GM19023 (cell line): Measurements from ENCODE around the gene TLCD2.
"Not testable (repeated sequence)": the region's sequence is repeated elsewhere in the genome, so short reads cannot be mapped to it uniquely, and the experiment has no call there.

Experiments used
- ATAC-seq: cut with Tn5 transposase; IDR thresholded peaks from one replicate; pipeline ENCODE4 v1.9.1; 2021; ENCODE audit warnings: mild to moderate bottlenecking, moderate library complexity; ENCODE audit not compliant: unreplicated experiment

TLCD2 gene, protein sequence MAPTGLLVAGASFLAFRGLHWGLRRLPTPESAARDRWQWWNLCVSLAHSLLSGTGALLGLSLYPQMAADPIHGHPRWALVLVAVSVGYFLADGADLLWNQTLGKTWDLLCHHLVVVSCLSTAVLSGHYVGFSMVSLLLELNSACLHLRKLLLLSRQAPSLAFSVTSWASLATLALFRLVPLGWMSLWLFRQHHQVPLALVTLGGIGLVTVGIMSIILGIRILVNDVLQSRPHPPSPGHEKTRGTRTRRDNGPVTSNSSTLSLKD

DNA sequence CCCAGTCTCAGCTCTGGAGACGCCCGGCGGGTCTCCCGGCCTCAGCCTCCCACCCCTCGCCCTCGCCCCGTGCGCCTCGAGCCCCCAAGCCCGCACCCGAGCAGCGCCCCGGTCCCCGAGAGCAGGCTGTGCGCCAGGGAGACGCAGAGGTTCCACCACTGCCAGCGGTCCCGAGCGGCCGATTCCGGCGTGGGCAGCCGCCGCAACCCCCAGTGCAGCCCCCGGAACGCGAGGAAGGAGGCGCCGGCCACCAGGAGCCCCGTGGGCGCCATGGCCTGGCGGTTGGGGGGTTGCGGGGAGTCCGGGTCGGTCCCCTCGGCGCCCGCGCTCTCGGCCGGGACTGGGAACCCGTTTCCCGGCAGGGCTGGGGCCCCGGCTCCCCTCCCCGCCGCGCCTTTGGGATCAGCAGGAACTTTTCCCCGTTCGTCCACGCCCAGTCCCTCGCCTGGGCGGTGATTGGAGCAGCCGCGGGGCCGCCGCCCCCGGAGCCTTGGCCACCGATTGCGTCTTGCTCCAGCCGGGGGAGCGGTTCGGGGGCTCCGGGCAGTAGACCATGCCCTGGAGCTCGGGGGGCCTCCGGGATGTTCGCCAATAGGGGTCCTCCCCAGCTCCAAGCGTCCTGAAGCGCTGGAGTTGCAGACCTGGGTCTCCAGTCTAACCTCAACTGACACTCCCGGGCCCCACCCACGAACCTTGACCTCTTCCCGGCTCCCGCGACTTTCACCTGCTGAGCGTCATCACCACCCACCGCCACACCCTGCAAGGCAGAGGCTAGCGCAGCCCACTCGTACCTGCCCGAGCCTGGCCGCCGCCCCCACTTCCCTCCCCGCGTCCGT is at the start of gene TLCD2:
Gene TLCD2 (minus strand): TSS at position 407 of the 836 bp plus-strand sequence. CDS start 135 bp downstream, at position 272.
- ATAC-seq = no peak

GRCh38 chr17:1759529-1759928 is 49.4 kb upstream of the TLCD2 start:
- ATAC-seq = no peak

DNA sequence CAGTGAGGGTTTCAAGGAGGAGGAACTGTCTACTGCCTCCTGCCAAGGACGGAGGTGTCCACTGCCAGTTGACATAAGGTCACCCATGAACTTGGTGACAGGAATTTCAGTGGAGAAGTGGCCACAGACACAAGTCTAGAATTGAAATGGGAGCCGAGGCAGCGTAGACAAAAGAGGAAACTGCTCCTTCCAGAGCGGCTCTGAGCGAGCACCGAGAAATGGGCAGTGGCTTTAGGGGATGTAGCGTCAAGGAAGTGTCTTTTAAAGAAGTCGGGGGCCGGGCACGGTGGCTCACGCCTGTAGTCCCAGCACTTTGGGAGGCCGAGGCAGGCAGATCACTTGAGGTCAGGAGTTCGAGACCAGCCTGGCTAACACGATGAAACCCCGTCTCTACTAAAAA is 48.6 kb upstream of the TLCD2 start:
- ATAC-seq = no peak

- no peak for ATAC-seq
Observed at GRCh38 chr17:1755827-1756262, 45.7 kb upstream of the TLCD2 start.

- no peak for ATAC-seq
Observed at GRCh38 chr17:1755252-1755826, 45.2 kb upstream of the TLCD2 start.

GRCh38 chr17:1754430-1755112 is 44.4 kb upstream of the TLCD2 start:
- no peak for ATAC-seq

DNA sequence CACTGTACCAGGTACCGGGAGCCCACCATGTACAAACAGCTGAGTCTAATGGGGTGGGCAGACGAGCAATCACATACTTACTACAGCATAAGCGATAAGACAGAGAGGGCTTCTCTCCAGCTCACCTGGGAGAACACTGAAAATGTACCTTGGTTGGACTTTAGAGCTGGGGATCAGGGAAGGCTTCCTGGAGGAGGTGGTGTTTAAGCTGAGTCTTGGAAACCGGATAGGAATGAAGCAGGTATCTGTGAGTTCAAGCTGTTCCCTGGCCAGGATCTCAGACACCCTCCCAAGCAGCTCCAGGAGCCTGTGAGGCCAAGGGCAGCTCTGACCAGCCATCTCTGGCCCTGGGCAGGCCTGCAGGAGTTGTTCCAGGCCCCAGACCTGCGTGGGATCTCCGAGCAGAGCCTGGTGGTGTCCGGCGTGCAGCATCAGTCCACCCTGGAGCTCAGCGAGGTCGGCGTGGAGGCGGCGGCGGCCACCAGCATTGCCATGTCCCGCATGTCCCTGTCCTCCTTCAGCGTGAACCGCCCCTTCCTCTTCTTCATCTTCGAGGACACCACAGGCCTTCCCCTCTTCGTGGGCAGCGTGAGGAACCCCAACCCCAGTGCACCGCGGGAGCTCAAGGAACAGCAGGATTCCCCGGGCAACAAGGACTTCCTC is 43.7 kb upstream of the TLCD2 start:
- ATAC-seq = no peak

GRCh38 chr17:1752425-1753262 is 42.5 kb upstream of the TLCD2 start:
- no peak for ATAC-seq

DNA sequence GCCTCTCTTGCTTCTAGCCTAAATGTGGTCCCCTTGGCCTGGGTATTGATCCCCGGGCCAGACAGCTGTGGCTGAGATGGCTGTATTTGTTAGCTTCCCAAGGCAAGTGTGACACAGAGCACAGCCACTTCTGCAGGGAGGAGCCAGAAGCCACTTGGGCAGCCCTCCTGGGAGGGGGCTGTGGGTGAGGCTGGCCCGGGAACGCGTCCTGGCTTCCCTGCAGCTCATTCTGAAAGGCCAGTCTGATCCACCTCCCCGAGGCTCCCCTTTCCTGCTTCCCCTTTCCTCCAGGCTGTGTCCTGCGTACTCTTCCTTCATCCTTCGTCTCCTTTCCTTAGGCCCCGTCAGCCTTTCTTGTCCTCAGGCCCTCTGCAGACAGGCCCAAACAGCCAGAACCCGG is 40.5 kb upstream of the TLCD2 start:
- no peak for ATAC-seq

DNA sequence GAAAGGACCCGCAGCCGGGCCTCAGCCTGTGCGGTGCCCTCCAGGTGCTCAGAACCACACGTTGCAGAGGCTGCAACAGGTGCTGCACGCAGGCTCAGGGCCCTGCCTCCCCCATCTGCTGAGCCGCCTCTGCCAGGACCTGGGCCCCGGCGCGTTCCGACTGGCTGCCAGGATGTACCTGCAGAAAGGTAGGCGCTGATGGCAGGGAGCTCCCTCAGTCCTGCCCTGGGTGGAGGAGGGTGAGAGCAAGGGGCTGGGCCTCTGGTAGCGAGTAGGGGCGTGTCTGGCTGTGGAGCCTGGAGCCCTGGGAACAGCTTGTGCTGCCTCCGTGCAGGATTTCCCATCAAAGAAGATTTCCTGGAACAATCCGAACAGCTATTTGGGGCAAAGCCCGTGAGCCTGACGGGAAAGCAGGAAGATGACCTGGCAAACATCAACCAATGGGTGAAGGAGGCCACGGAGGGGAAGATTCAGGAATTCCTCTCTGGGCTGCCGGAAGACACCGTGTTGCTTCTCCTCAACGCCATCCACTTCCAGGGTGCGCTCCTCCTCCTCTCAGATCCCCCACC is 36.9 kb upstream of the TLCD2 start:
- no peak for ATAC-seq

- ATAC-seq = no peak
Observed at GRCh38 chr17:1745513-1746020, 35.4 kb upstream of the TLCD2 start.

- no peak for ATAC-seq
Observed at GRCh38 chr17:1744551-1745512, 34.7 kb upstream of the TLCD2 start.

DNA sequence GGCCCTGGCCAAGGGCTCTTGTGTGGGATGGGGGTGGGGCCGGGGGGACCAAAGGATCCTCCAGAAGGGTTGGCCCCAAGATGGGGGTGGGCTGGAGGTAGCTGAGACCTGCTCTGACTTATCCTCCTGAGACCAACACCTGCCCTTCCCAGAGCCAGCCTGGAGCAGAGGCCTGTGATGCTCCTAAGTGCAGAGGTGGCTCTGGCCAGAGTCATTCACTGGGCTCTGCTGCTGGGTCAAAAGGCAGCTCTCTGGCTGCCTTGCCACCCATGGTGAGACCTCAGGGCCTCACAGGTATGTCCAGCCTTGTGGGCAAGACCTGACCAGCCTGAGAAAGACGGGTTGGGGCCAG is 32.9 kb upstream of the TLCD2 start:
- ATAC-seq = no peak

GRCh38 chr17:1742371-1743087 is 32.4 kb upstream of the TLCD2 start, which contains the start of gene SERPINF2:
Gene SERPINF2 (plus strand): TSS chr17:1742871. CDS start chr17:1744996, 2,125 bp downstream.
- no peak for ATAC-seq

- not testable (repeated sequence) for ATAC-seq
Observed at GRCh38 chr17:1741899-1742298, 31.7 kb upstream of the TLCD2 start.

GRCh38 chr17:1737531-1738291 is 27.5 kb upstream of the TLCD2 start:
- ATAC-seq = no peak
